ENCODE data around the gene JAGN1. TPM values are rescaled to one million over a fixed set of nuclear protein-coding genes. Genes with fewer than 3 reads are reported as not detected.

JAGN1 gene
- total RNA-seq, 2 donors from 2014 or later = 39.8 to 44.8 TPM

- no peak overlapping the region for H3K4me3 ChIP-seq
- no peak for DNase-seq (ENCODE audit: low spot score)
- H3K4me1 ChIP-seq = peaks cover 0 to 8% of the 10 kb centered on the region in 2 donors
- H3K36me3 ChIP-seq = no peaks in the 10 kb centered on the region
- H3K27ac ChIP-seq = no peak overlapping the region
- H3K27me3 ChIP-seq = no peaks in the 10 kb centered on the region
- H3K9me3 ChIP-seq = no peaks in the 10 kb centered on the region
- no peak for TF ChIP-seq CTCF (IDR thresholded peaks at IDR 0.05)
Measured at GRCh38 chr3:9901967-9902366, 11.6 kb downstream of the JAGN1 start.

GRCh38 chr3:9902372-9903237 is 12.2 kb downstream of the JAGN1 start, which contains the start of gene IL17RE:
Gene IL17RE, plus strand, starts transcription at chr3:9902848. Its CDS starts 85 bp downstream, at chr3:9902933.
- Histone ChIP-seq H3K27ac (peak within 1 kb of the TSS; percentile 7 to 17), H3K36me3 (no peaks in the 10 kb centered on the region), H3K9me3 (no peaks in the 10 kb centered on the region), H3K4me1 (peaks cover 0 to 8% of the 10 kb centered on the region in 2 donors), H3K4me3 (peak within 1 kb of the TSS in 1 of 2 donors; percentile 30), H3K27me3 (no peaks in the 10 kb centered on the region)
- TF ChIP-seq CTCF (IDR thresholded peaks at IDR 0.05) = no peak
- no peak for DNase-seq (ENCODE audit: low spot score)

- DNase-seq (ENCODE audit: low spot score) = no peak
- Histone ChIP-seq H3K4me3 (peak overlapping the region in 1 of 2 donors; percentile 30), H3K27ac (peak overlapping the region; percentile 7 to 17)
Measured at GRCh38 chr3:9903238-9903624, 12.8 kb downstream of the JAGN1 start.

DNA sequence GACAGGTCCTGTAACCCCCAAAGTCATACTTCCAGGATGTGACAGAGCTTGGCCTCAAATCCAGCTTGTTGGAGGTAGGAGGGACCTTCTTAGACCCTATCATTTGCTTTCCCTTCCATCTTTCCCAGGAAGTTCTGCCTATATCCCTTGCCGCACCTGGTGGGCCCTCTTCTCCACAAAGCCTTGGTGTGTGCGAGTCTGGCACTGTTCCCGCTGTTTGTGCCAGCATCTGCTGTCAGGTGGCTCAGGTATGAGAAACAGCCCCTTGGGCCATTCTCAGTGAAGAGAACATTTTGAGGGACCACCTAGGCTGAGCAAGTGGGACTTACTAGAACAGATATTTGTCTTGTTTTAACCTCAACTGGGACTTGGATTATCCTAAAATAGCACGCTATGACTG is 13.5 kb downstream of the JAGN1 start:
- peaks cover 0 to 8% of the 10 kb centered on the region in 2 donors for H3K4me1 ChIP-seq
- H3K4me3 ChIP-seq = no peak overlapping the region
- no peaks in the 10 kb centered on the region for H3K9me3 ChIP-seq
- no peak overlapping the region for H3K27ac ChIP-seq
- no peaks in the 10 kb centered on the region for H3K36me3 ChIP-seq
- DNase-seq (ENCODE audit: low spot score) = no peak
- TF ChIP-seq CTCF (IDR thresholded peaks at IDR 0.05) = no peak
- H3K27me3 ChIP-seq = no peaks in the 10 kb centered on the region

More at GRCh38 chr3:9903238-9903624, 12.8 kb downstream of the JAGN1 start:
- Histone ChIP-seq H3K27me3 (no peaks in the 10 kb centered on the region), H3K9me3 (no peaks in the 10 kb centered on the region), H3K36me3 (no peaks in the 10 kb centered on the region), H3K4me1 (peaks cover 0 to 8% of the 10 kb centered on the region in 2 donors)
- TF ChIP-seq CTCF (IDR thresholded peaks at IDR 0.05) = no peak

DNA sequence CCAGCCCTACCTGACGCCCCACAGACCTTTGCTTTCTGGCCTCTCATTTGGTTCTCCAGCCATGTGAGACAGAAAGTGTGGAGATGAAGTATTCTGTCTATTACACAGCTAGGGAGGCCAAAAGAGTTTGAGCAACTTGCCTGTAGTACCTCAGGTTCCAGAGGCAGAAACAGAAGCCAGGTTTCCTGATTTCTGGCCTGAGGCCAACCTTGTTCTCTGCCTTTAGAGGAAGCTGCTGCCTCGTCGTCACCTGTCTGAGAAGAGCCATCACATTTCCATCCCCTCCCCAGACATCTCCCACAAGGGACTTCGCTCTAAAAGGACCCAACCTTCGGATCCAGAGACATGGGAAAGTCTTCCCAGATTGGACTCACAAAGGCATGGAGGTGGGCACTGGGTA is 16.1 kb downstream of the JAGN1 start:
- Histone ChIP-seq H3K4me1 (peaks cover 0 to 8% of the 10 kb centered on the region in 2 donors), H3K4me3 (no peak overlapping the region), H3K9me3 (no peaks in the 10 kb centered on the region), H3K27ac (no peak overlapping the region), H3K27me3 (no peaks in the 10 kb centered on the region), H3K36me3 (no peaks in the 10 kb centered on the region)
- TF ChIP-seq CTCF (IDR thresholded peaks at IDR 0.05) = no peak
- no peak for DNase-seq (ENCODE audit: low spot score)

Measured in right atrium auricular region (tissue), 2 donors.